Subcutaneous adipose tissue (tissue), 4 donors: ENCODE results near the gene OR2T29. TPM values are rescaled to one million over a fixed set of nuclear protein-coding genes. Genes with fewer than 3 reads are reported as not detected.
"Not testable (repeated sequence)": the region's sequence is repeated elsewhere in the genome, so short reads cannot be mapped to it uniquely, and the experiment has no call there.

Source experiments
- CTCF ChIP-seq: fragments of 450-650 bp; IDR thresholded peaks from one replicate; pipeline ENCODE4 v1.5.1; 2016; ENCODE audit warnings: low read depth, mild to moderate bottlenecking, control low read depth, antibody characterized with exemption, moderate library complexity
- total RNA-seq, 4 donors: library from RNA; depleted of rRNA; stranded (reverse); fragments of >200 nt; gene quantifications; one replicate each; pipeline ENCODE4 v1.1.0, GENCODE V29; 2016

Gene OR2T29
- total RNA-seq, 4 donors from 2014 or later = not detected

DNA sequence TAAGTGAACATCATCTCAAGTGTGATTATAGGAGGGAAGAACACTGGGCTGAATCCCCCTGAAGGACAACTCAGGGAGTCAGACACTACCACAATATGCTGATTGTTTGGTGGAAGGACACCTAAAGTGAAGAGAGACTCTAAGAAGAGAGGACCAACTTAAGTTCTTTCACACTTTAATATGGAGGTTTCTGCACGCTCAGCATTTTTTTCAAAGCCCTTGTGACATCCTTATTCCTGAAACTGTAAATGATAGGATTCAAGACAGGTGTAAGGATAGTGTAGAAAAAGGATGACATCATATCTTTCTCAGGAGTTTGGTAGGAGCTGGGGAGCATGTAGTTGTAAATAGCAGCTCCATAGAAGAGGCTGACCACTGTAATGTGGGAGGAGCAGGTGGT lies 30.1 kb upstream of the OR2T29 start:
- no peak for TF ChIP-seq CTCF

- no peak for TF ChIP-seq CTCF
These were observed 27.5 kb upstream of the OR2T29 start for GRCh38 chr1:248590055-248590454.

DNA sequence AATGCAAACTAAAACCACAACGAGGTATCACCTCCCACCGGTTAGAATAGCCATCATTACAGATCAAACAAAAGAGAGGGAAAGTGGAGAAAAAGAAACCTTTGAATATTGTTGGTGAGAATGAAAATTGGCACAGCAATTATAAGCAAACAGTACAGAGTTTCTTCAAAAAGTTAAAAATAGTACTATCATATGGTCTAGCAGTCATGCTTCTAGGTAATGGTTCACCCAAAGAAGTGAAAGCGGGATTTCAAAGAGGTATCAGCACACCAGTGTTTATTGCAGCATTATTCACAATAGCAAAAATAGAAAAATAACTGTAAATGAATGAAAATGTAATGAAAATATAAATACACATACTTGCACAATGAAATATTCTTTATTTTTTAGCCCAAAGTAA lies 26.8 kb upstream of the OR2T29 start:
- no peak for TF ChIP-seq CTCF

GRCh38 chr1:248585266-248585665 lies 22.7 kb upstream of the OR2T29 start:
- no peak for TF ChIP-seq CTCF

DNA sequence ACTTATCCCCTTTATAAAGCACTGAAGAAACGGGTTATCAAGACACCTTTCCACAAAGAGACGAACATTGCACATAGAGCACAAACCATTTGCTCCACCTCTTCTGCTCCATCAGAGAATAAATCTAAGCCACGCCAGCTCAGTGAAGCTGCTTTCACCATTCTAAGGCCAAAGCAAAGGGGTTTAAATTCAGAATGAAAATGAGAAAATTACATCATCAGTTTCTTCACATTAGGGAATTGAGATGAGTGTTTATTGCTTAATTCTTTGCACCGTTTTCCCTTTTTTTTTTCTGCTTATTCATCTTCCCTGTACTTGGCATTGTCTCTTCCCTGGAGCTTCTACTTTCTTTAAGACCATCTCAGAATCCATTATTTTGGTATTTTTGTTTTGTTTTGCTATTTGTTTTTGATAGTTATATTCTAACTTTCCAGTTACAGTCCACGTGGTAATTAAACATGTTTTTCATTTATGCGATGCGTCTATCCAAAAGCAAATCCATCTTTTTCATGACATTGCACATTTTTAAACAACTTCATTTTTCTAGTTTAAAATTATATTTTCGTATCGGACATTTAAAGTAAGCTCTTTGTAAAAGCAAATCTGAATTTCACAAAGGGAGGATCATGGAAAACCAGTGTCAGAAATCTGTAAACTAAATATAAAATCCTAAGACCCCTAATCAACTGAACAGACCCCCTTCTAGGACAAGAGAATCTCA lies 13.8 kb upstream of the OR2T29 start:
- TF ChIP-seq CTCF = no peak

DNA sequence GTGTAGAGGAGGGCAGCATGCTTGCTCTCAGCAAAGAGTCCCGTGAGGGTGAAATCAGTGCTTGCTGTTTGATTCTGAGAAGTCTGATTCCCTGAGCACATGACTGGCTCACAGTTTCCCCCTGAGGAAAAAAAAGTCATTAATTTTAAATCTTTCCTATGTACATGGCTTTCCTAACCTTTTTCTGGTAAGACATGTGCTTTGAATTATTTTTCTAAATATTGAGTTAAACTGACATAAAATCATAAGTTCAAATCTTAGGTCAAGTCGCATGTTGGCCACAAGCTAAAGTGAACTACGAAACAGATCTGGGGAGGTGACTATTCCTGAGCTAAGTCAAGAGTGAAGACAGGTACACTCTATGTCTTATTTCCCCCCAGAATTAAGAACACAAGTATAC lies 12.1 kb upstream of the OR2T29 start, which contains the start of gene OR2T34:
Gene OR2T34, minus strand, starts transcription at position 101 of the 400 bp plus-strand sequence. Its CDS starts 0 bp downstream, at position 101.
- not testable (repeated sequence) for TF ChIP-seq CTCF

DNA sequence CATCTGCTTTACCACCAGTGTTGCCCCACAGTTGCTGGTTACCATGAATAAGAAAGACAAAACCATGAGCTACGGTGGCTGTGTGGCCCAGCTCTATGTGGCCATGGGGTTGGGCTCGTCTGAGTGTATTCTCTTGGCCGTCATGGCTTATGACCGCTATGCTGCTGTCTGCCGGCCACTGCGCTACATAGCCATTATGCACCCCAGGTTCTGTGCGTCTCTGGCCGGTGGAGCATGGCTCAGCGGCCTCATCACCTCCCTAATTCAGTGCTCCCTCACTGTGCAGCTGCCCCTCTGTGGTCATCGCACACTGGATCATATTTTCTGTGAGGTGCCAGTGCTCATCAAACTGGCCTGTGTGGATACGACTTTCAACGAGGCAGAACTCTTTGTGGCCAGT lies 40.7 kb downstream of the OR2T29 start:
- TF ChIP-seq CTCF = no peak
